ENCODE measurements around the gene CATSPER1. TPM values are rescaled to one million over a fixed set of nuclear protein-coding genes. Genes with fewer than 3 reads are reported as not detected.
A peak's percentile ranks its signal among the peaks of the same experiment; 100 is the strongest.

CATSPER1 gene
- total RNA-seq, 3 donors from 2014 or later (not counting 1 experiment from before 2014, with no cell fraction given): 12.2 to 16.9 (median 13.3) TPM

DNA sequence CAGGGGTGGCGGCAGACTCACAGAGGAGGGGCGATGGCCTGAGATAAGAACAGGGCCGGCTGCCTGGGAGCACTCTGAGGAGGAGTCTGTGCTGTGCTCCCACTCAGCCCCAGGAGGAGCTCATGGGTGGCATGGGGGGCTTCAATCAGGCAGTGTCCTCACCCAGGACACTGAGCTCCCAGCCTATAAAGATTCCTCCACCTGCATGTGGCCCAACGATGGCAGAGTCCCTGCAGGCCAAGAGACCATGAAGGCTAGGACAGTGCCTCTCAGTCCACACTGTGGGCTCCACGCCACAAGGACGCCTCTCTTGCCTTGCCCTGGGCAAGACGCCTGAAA is 12.5 kb downstream of the CATSPER1 start:
- Mint-ChIP-seq H3K36me3 (no peaks in the 10 kb centered on the region), H3K4me3 (no peak overlapping the region), H3K4me1 (peaks cover 0 to 10% of the 10 kb centered on the region in 2 donors), H3K9me3 (no peaks in the 10 kb centered on the region), H3K27ac (no peak overlapping the region), H3K27me3 (ENCODE audit: low read depth in 2 of 2) (peaks cover 4 to 7% of the 10 kb centered on the region in 2 donors)
- Histone ChIP-seq H3K27me3 (ENCODE audit: control insufficient read depth, insufficient read depth, low read length) (peaks cover 18% of the 10 kb centered on the region), H3K4me1 (ENCODE audit: control insufficient read depth, insufficient read depth, low read length) (peaks cover 5% of the 10 kb centered on the region), H3K36me3 (ENCODE audit: control insufficient read depth, insufficient read depth, low read length) (no peaks in the 10 kb centered on the region), H3K27ac (ENCODE audit: low read length) (no peak overlapping the region), H3K9me3 (ENCODE audit: control insufficient read depth, insufficient read depth, low read length) (no peaks in the 10 kb centered on the region), H3K4me3 (ENCODE audit: low read length) (no peak overlapping the region)
- TF ChIP-seq, protein P1, sequence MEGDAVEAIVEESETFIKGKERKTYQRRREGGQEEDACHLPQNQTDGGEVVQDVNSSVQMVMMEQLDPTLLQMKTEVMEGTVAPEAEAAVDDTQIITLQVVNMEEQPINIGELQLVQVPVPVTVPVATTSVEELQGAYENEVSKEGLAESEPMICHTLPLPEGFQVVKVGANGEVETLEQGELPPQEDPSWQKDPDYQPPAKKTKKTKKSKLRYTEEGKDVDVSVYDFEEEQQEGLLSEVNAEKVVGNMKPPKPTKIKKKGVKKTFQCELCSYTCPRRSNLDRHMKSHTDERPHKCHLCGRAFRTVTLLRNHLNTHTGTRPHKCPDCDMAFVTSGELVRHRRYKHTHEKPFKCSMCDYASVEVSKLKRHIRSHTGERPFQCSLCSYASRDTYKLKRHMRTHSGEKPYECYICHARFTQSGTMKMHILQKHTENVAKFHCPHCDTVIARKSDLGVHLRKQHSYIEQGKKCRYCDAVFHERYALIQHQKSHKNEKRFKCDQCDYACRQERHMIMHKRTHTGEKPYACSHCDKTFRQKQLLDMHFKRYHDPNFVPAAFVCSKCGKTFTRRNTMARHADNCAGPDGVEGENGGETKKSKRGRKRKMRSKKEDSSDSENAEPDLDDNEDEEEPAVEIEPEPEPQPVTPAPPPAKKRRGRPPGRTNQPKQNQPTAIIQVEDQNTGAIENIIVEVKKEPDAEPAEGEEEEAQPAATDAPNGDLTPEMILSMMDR (IDR thresholded peaks at IDR 0.05): no peak
- WGBS (ENCODE audit: insufficient coverage): 89% methylated on average over 7 of the region's 7 CpGs
- ATAC-seq: no peak
- intact Hi-C loops (cut with micrococcal nuclease): no loop called here
- DNase-seq: no peak

DNA sequence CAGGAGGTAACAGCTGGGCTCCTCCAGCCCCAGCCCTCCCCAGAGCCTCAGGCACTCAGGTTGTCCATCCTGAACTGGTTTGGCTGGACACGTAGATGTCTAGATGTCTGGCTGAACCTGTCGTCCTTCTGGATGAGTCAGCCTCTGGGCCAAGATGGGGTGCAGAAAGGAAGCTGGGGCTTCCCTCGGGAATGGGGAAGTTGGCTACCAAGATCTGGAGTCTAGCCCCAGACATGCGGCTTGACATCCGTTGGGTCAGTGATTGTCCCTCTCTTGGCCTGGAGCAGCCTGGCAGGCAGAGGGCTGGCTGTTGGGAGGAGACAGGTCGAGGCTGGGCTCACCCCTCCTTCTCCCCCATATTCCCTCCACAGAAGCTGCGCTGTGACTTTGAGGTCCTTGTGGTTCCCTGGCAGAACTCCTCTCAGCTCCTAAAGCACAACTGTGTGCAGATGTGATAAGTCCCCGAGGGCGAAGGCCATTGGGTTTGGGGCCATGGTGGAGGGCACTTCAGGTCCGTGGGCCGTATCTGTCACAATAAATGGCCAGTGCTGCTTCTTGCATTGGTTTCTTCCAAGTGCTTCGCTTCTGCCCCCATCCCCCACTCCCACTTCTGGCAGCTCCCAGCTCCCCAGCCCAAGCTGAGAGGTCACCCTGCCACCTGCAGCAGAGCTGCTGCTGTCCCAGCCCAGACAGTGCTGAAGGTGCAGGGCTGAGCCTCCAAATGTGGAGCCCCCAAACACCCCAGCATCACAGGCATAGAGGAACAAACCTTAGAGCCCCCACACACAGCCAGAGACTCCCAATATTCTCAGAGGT is 13.1 kb downstream of the CATSPER1 start:
- intact Hi-C loops (cut with micrococcal nuclease): no loop called here
- Histone ChIP-seq H3K4me3 (ENCODE audit: low read length) (no peak overlapping the region), H3K9me3 (ENCODE audit: control insufficient read depth, insufficient read depth, low read length) (no peaks in the 10 kb centered on the region), H3K27ac (ENCODE audit: low read length) (no peak overlapping the region), H3K36me3 (ENCODE audit: control insufficient read depth, insufficient read depth, low read length) (no peaks in the 10 kb centered on the region), H3K4me1 (ENCODE audit: control insufficient read depth, insufficient read depth, low read length) (peaks cover 5% of the 10 kb centered on the region), H3K27me3 (ENCODE audit: control insufficient read depth, insufficient read depth, low read length) (peaks cover 18% of the 10 kb centered on the region)
- Mint-ChIP-seq H3K27ac (no peak overlapping the region), H3K27me3 (ENCODE audit: low read depth in 2 of 2) (peaks cover 4 to 7% of the 10 kb centered on the region in 2 donors), H3K4me1 (peaks cover 0 to 10% of the 10 kb centered on the region in 2 donors), H3K4me3 (no peak overlapping the region), H3K9me3 (no peaks in the 10 kb centered on the region), H3K36me3 (no peaks in the 10 kb centered on the region)
- peak in 1 of 3 donors; percentile 30 for ATAC-seq
- DNase-seq: no peak
- TF ChIP-seq, protein P1 (IDR thresholded peaks at IDR 0.05): no peak
- WGBS (ENCODE audit: insufficient coverage): 26% methylated on average over 12 of the region's 12 CpGs

DNA sequence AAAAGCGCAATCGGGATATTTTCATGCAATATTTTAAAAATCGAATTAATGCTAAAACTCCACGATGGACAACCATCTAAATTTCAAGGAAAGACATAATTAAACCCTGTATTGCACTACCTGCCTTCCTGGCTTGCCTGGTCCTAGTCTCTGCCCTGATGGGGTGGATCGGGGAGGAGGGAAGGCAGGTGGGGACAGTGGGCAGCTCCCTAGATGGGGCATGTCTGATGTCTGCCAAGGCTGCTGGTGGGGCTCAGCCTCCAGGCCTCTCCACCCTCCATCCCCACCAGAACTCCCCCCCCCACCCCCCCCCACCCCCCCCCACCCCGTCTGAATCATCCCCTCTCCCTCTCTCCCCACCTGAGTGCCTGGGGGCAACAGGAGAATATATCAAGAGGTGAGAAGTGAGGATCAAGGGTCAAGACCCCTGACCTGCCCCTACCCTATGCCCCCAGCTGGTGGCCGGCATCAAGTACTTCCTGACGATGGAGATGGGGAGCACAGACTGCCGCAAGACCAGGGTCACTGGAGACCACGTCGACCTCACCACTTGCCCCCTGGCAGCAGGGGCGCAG is 13.8 kb downstream of the CATSPER1 start:
- no peaks in the 10 kb centered on the region for H3K9me3 ChIP-seq (ENCODE audit: control insufficient read depth, insufficient read depth, low read length)
- 71% methylated on average over 11 of the region's 12 CpGs for WGBS (ENCODE audit: insufficient coverage)
- no peak for ATAC-seq

More for the DNA sequence above, 13.8 kb downstream of the CATSPER1 start:
- no peak overlapping the region for H3K4me3 ChIP-seq (ENCODE audit: low read length)
- DNase-seq: no peak
- Mint-ChIP-seq H3K9me3 (no peaks in the 10 kb centered on the region), H3K36me3 (no peaks in the 10 kb centered on the region), H3K27me3 (ENCODE audit: low read depth in 2 of 2) (peaks cover 4 to 7% of the 10 kb centered on the region in 2 donors), H3K4me1 (peaks cover 0 to 10% of the 10 kb centered on the region in 2 donors), H3K27ac (no peak overlapping the region), H3K4me3 (no peak overlapping the region)
- no peak overlapping the region for H3K27ac ChIP-seq (ENCODE audit: low read length)
- TF ChIP-seq, protein P1 (IDR thresholded peaks at IDR 0.05): no peak
- intact Hi-C loops (cut with micrococcal nuclease): no loop called here
- peaks cover 5% of the 10 kb centered on the region for H3K4me1 ChIP-seq (ENCODE audit: control insufficient read depth, insufficient read depth, low read length)
- peaks cover 18% of the 10 kb centered on the region for H3K27me3 ChIP-seq (ENCODE audit: control insufficient read depth, insufficient read depth, low read length)
- no peaks in the 10 kb centered on the region for H3K36me3 ChIP-seq (ENCODE audit: control insufficient read depth, insufficient read depth, low read length)

Data from natural killer cell (primary cell).